SU-DHL-6 (cell line): Measurements from ENCODE around the gene MTMR3.

Source experiments
- EZH2phosphoT487 ChIP-seq: fragments of 200-600 bp; sonication (generic), shearing (Covaris generic); conservative IDR thresholded peaks from 2 replicates; pipeline ENCODE4 v1.6.1; 2018; ENCODE audit warnings: mild to moderate bottlenecking, antibody characterized with exemption, low read length, moderate library complexity, mixed read lengths
- TF ChIP-seq, protein P1 (sequence below): fragments of 200-600 bp; sonication (generic); IDR thresholded peaks from one replicate; pipeline ENCODE4 v1.5.1; 2017; ENCODE audit warnings: antibody characterized with exemption, mild to moderate bottlenecking, low read length, moderate library complexity; ENCODE audit not compliant: insufficient read depth, poor library complexity, severe bottlenecking

DNA sequence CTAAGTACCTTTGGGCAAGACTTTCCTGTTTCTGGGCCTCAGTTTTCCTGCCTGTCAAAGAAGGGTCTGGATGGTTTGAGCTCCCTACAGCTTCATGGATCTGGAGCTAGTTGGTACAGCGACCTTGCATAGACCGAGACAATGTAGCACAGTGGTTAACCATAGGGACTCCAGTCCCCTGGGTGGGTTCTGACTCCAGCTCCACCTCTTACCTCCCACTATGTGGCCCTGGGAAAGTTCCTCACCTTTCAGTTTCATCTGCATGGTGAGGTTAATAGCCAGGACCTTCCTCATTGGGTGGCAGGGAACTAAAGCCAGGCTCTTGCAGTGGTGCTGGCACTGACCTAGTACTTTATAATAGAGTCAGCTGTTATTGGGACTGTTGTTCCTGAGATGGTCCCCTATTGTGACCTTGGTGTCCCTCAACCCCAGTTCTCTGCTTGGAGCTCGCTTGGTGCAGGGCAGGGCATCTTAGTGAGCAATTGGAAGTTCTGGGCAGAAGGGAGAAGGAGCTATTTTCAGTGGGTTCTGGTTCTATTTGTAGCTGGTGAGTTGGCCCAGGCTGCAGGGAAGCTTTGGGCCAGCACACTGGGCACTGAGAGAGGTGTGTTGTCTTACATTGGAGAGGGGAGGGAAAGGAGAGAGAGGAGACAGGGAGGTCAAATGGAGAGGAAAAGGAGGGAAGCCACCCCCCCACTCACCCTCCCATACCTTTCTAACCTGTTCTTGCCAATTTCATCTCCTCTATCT, 10.7 kb upstream of the MTMR3 start:
- TF ChIP-seq, protein P1, sequence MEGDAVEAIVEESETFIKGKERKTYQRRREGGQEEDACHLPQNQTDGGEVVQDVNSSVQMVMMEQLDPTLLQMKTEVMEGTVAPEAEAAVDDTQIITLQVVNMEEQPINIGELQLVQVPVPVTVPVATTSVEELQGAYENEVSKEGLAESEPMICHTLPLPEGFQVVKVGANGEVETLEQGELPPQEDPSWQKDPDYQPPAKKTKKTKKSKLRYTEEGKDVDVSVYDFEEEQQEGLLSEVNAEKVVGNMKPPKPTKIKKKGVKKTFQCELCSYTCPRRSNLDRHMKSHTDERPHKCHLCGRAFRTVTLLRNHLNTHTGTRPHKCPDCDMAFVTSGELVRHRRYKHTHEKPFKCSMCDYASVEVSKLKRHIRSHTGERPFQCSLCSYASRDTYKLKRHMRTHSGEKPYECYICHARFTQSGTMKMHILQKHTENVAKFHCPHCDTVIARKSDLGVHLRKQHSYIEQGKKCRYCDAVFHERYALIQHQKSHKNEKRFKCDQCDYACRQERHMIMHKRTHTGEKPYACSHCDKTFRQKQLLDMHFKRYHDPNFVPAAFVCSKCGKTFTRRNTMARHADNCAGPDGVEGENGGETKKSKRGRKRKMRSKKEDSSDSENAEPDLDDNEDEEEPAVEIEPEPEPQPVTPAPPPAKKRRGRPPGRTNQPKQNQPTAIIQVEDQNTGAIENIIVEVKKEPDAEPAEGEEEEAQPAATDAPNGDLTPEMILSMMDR: no peak
- no peak for TF ChIP-seq EZH2phosphoT487
